Measurements from ENCODE around the gene ATP8A1. TPM values are rescaled to one million over a fixed set of nuclear protein-coding genes. Genes with fewer than 3 reads are reported as not detected.
"Not testable (repeated sequence)": the region's sequence is repeated elsewhere in the genome, so short reads cannot be mapped to it uniquely, and the experiment has no call there.

The ATP8A1 gene
- total RNA-seq (100 to 1,000 TPM in 1 of 2 donors, 10 to 100 TPM in 1; 39.0 to 247 TPM), polyA plus RNA-seq (ENCODE audit: insufficient read length in 2 of 2) (10 to 100 TPM; 70.9 to 95.4 TPM)
- long read RNA-seq, donor 1, full-length matches to known transcripts: 7 of 7 reads
- long read RNA-seq, donor 1, partial matches to known transcripts: 0 of 7 reads
- long read RNA-seq, donor 1, other reads (novel, unspliced or antisense): 0 of 7 reads
- long read RNA-seq, donor 2, full-length matches to known transcripts: 1 of 1 reads
- long read RNA-seq, donor 2, partial matches to known transcripts: 0 of 1 reads
- long read RNA-seq, donor 2, other reads (novel, unspliced or antisense): 0 of 1 reads
- long read RNA-seq, donor 3, full-length matches to known transcripts: 5 of 10 reads
- long read RNA-seq, donor 3, partial matches to known transcripts: 5 of 10 reads
- long read RNA-seq, donor 3, other reads (novel, unspliced or antisense): 0 of 10 reads
- long read RNA-seq, donor 4, partial matches to known transcripts: 0 of 2 reads
- long read RNA-seq, donor 4, other reads (novel, unspliced or antisense): 0 of 2 reads

- peak within 1 kb of the TSS; percentile 91 for H3K27ac ChIP-seq (ENCODE audit: low read depth, low read length)
- WGBS (ENCODE audit: insufficient coverage): under 1% methylated on average over 73 of the region's 74 CpGs
Measured at GRCh38 chr4:42656944-42657792, at the start of gene ATP8A1. ATP8A1 (minus strand) TSS chr4:42657105; CDS start chr4:42656873, 232 bp downstream.

GRCh38 chr4:42706086-42706485 is 49.2 kb upstream of the ATP8A1 start:
- no peaks in the 10 kb centered on the region for H3K9me3 ChIP-seq (ENCODE audit: control insufficient read depth, insufficient read depth, low read length)
- no CpG with 5 or more reads among the region's 4 CpGs for WGBS (ENCODE audit: insufficient coverage)
- H3K27ac ChIP-seq (ENCODE audit: low read depth, low read length): no peak overlapping the region
- no peak overlapping the region for H3K4me3 ChIP-seq (ENCODE audit: low read depth, low read length)
- H3K4me1 ChIP-seq (ENCODE audit: control insufficient read depth, insufficient read depth, low read length): no peaks in the 10 kb centered on the region
- no peak for DNase-seq (ENCODE audit: low read depth in 4 of 6, low spot score in 6 of 6)
- H3K36me3 ChIP-seq (ENCODE audit: control insufficient read depth, insufficient read depth, low read length): no peaks in the 10 kb centered on the region
- H3K27me3 ChIP-seq (ENCODE audit: control insufficient read depth, insufficient read depth, low read length): no peaks in the 10 kb centered on the region

More at GRCh38 chr4:42656944-42657792, at the start of gene ATP8A1:
- peak; percentile 87 to 98 (median 92) for DNase-seq (ENCODE audit: low read depth in 4 of 6, low spot score in 6 of 6)
- Histone ChIP-seq H3K4me1 (ENCODE audit: control insufficient read depth, insufficient read depth, low read length) (peaks cover 16% of the 10 kb centered on the region), H3K4me3 (ENCODE audit: low read depth, low read length) (peak within 1 kb of the TSS; percentile 66), H3K27me3 (ENCODE audit: control insufficient read depth, insufficient read depth, low read length) (no peaks in the 10 kb centered on the region), H3K9me3 (ENCODE audit: control insufficient read depth, insufficient read depth, low read length) (no peaks in the 10 kb centered on the region), H3K36me3 (ENCODE audit: control insufficient read depth, insufficient read depth, low read length) (no peaks in the 10 kb centered on the region)

DNA sequence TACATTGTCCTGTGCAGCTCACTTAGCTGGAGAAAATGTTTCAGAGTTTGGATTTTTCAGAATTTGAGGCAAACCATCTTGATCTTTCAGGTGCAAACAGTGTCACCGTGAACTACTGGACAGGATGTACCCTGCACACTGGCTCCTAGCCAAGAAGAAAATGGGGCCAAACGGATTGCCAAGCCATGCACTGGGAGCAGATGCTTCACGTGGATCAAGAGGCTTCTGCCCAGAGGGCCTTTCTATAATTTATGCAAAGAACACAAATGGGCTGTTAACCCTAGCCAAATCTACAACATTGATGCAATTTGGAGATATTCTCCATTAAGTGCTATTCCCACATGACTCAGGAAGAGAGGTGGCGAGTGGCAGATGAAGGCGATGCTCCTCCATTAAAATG is 46.9 kb upstream of the ATP8A1 start:
- H3K36me3 ChIP-seq (ENCODE audit: control insufficient read depth, insufficient read depth, low read length): no peaks in the 10 kb centered on the region
- H3K4me1 ChIP-seq (ENCODE audit: control insufficient read depth, insufficient read depth, low read length): no peaks in the 10 kb centered on the region
- no peaks in the 10 kb centered on the region for H3K27me3 ChIP-seq (ENCODE audit: control insufficient read depth, insufficient read depth, low read length)
- H3K4me3 ChIP-seq (ENCODE audit: low read depth, low read length): no peak overlapping the region
- DNase-seq (ENCODE audit: low read depth in 4 of 6, low spot score in 6 of 6): peak in 2 of 6 donors; percentile 26 to 31
- whole genome bisulfite sequencing (ENCODE audit: insufficient coverage): 53% methylated on average over 5 of the region's 5 CpGs
- no peak overlapping the region for H3K27ac ChIP-seq (ENCODE audit: low read depth, low read length)
- H3K9me3 ChIP-seq (ENCODE audit: control insufficient read depth, insufficient read depth, low read length): no peaks in the 10 kb centered on the region

GRCh38 chr4:42702895-42703294 is 46.0 kb upstream of the ATP8A1 start:
- no CpG with 5 or more reads among the region's 3 CpGs for WGBS (ENCODE audit: insufficient coverage)
- DNase-seq (ENCODE audit: low read depth in 4 of 6, low spot score in 6 of 6): no peak
- no peaks in the 10 kb centered on the region for H3K36me3 ChIP-seq (ENCODE audit: control insufficient read depth, insufficient read depth, low read length)

DNA sequence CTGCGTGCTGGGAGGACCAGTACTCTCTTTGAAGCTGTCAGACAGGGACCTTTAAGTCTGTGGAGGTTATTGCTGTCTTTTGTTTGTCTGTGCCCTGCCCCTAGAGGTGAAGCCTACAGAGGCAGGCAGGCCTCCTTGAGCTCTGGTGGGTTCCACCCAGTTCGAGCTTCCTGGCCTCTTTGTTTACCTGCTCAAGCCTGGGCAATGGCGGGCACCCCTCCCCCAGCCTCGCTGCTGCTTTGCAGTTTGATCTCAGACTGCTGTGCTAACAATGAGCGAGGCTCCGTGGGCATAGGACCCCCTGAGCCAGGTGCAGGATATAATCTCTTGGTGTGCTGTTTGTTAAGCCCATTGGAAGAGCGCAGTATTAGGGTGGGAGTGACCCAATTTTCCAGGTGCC is 44.9 kb upstream of the ATP8A1 start:
- H3K9me3 ChIP-seq (ENCODE audit: control insufficient read depth, insufficient read depth, low read length); H3K4me3 ChIP-seq (ENCODE audit: low read depth, low read length); H3K27me3 ChIP-seq (ENCODE audit: control insufficient read depth, insufficient read depth, low read length); DNase-seq (ENCODE audit: low read depth in 4 of 6, low spot score in 6 of 6); H3K27ac ChIP-seq (ENCODE audit: low read depth, low read length); H3K36me3 ChIP-seq (ENCODE audit: control insufficient read depth, insufficient read depth, low read length); H3K4me1 ChIP-seq (ENCODE audit: control insufficient read depth, insufficient read depth, low read length): not testable (repeated sequence)
- 88% methylated on average over 5 of the region's 7 CpGs for WGBS (ENCODE audit: insufficient coverage)

More at GRCh38 chr4:42702895-42703294, 46.0 kb upstream of the ATP8A1 start:
- no peaks in the 10 kb centered on the region for H3K9me3 ChIP-seq (ENCODE audit: control insufficient read depth, insufficient read depth, low read length)
- H3K4me1 ChIP-seq (ENCODE audit: control insufficient read depth, insufficient read depth, low read length): no peaks in the 10 kb centered on the region
- H3K4me3 ChIP-seq (ENCODE audit: low read depth, low read length): no peak overlapping the region
- no peaks in the 10 kb centered on the region for H3K27me3 ChIP-seq (ENCODE audit: control insufficient read depth, insufficient read depth, low read length)
- no peak overlapping the region for H3K27ac ChIP-seq (ENCODE audit: low read depth, low read length)

DNA sequence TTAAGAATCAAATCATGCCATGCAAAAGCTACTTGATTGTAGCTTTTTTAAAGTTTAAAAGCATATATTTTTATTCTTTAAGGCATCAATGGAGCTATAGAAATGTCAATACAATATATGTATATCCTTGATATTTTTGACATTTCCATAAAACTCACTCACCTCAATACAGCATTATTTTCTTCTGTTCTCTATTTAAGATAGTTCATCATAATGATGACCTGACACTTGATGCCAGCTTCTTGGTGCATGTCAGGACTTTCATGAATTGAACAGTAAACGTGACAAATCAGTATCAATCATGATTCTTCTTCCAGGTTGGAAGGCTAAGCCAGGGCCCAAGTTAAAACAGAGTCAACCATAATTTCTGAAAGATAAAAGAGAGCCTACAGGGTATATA is 33.6 kb upstream of the ATP8A1 start:
- DNase-seq (ENCODE audit: low read depth in 4 of 6, low spot score in 6 of 6): no peak
- no peaks in the 10 kb centered on the region for H3K4me1 ChIP-seq (ENCODE audit: control insufficient read depth, insufficient read depth, low read length)
- 80% methylated on average over 1 of the region's 1 CpG for WGBS (ENCODE audit: insufficient coverage)
- no peak overlapping the region for H3K4me3 ChIP-seq (ENCODE audit: low read depth, low read length)
- no peak overlapping the region for H3K27ac ChIP-seq (ENCODE audit: low read depth, low read length)
- H3K27me3 ChIP-seq (ENCODE audit: control insufficient read depth, insufficient read depth, low read length): no peaks in the 10 kb centered on the region
- H3K9me3 ChIP-seq (ENCODE audit: control insufficient read depth, insufficient read depth, low read length): no peaks in the 10 kb centered on the region
- H3K36me3 ChIP-seq (ENCODE audit: control insufficient read depth, insufficient read depth, low read length): no peaks in the 10 kb centered on the region

- no peak for DNase-seq (ENCODE audit: low read depth in 4 of 6, low spot score in 6 of 6)
- no peak overlapping the region for H3K27ac ChIP-seq (ENCODE audit: low read depth, low read length)
Measured at GRCh38 chr4:42683393-42683792, 26.5 kb upstream of the ATP8A1 start.

GRCh38 chr4:42678512-42678911 is 21.6 kb upstream of the ATP8A1 start:
- Histone ChIP-seq H3K27ac (ENCODE audit: low read depth, low read length) (no peak overlapping the region), H3K4me1 (ENCODE audit: control insufficient read depth, insufficient read depth, low read length) (no peaks in the 10 kb centered on the region), H3K4me3 (ENCODE audit: low read depth, low read length) (no peak overlapping the region), H3K36me3 (ENCODE audit: control insufficient read depth, insufficient read depth, low read length) (no peaks in the 10 kb centered on the region), H3K27me3 (ENCODE audit: control insufficient read depth, insufficient read depth, low read length) (no peaks in the 10 kb centered on the region), H3K9me3 (ENCODE audit: control insufficient read depth, insufficient read depth, low read length) (no peaks in the 10 kb centered on the region)
- DNase-seq (ENCODE audit: low read depth in 4 of 6, low spot score in 6 of 6): no peak
- no CpG with 5 or more reads among the region's 1 CpG for WGBS (ENCODE audit: insufficient coverage)

More at GRCh38 chr4:42683393-42683792, 26.5 kb upstream of the ATP8A1 start:
- Histone ChIP-seq H3K36me3 (ENCODE audit: control insufficient read depth, insufficient read depth, low read length) (no peaks in the 10 kb centered on the region), H3K4me1 (ENCODE audit: control insufficient read depth, insufficient read depth, low read length) (no peaks in the 10 kb centered on the region), H3K9me3 (ENCODE audit: control insufficient read depth, insufficient read depth, low read length) (no peaks in the 10 kb centered on the region), H3K4me3 (ENCODE audit: low read depth, low read length) (no peak overlapping the region), H3K27me3 (ENCODE audit: control insufficient read depth, insufficient read depth, low read length) (no peaks in the 10 kb centered on the region)

- WGBS (ENCODE audit: insufficient coverage): 94% methylated on average over 6 of the region's 8 CpGs
- Histone ChIP-seq H3K4me3 (ENCODE audit: low read depth, low read length) (no peak overlapping the region), H3K9me3 (ENCODE audit: control insufficient read depth, insufficient read depth, low read length) (no peaks in the 10 kb centered on the region), H3K27ac (ENCODE audit: low read depth, low read length) (no peak overlapping the region), H3K36me3 (ENCODE audit: control insufficient read depth, insufficient read depth, low read length) (no peaks in the 10 kb centered on the region), H3K4me1 (ENCODE audit: control insufficient read depth, insufficient read depth, low read length) (no peaks in the 10 kb centered on the region), H3K27me3 (ENCODE audit: control insufficient read depth, insufficient read depth, low read length) (no peaks in the 10 kb centered on the region)
- DNase-seq (ENCODE audit: low read depth in 4 of 6, low spot score in 6 of 6): no peak
Measured at GRCh38 chr4:42676066-42676951, 19.4 kb upstream of the ATP8A1 start.

All from spinal cord (tissue), 10 donors.